SK-N-MC (cell line): Measurements from ENCODE around the gene FBXL7.
"Not testable (repeated sequence)": the region's sequence is repeated elsewhere in the genome, so short reads cannot be mapped to it uniquely, and the experiment has no call there.

ENCODE experiments used
- DNase-seq: peaks from one replicate; pipeline ENCODE4 v3.0.0-alpha.2; 2011; ENCODE audit warnings: low read depth, low spot score
- H3K27ac ChIP-seq: fragments of 200-600 bp; sonication (generic); 2 replicates; pipeline ENCODE4 v1.5.1; 2016; ENCODE audit warnings: mixed run types
- H3K36me3 ChIP-seq: fragments of 200-600 bp; sonication (generic); 2 replicates; pipeline ENCODE4 v1.6.1; 2017; ENCODE audit warnings: antibody characterized with exemption, low read length, mixed read lengths; ENCODE audit not compliant: insufficient read depth
- H3K4me3 ChIP-seq: fragments of 200-600 bp; sonication (generic); 2 replicates; pipeline ENCODE4 v1.5.1; 2016
- H3K9ac ChIP-seq: fragments of 200-600 bp; sonication (generic); 2 replicates; pipeline ENCODE4 v1.8.0; 2017; ENCODE audit warnings: mixed run types, mixed read lengths; ENCODE audit not compliant: insufficient read length
- H3K9me3 ChIP-seq: fragments of 200-600 bp; sonication (generic); 2 replicates; pipeline ENCODE4 v1.6.1; 2017; ENCODE audit warnings: low read depth, mild to moderate bottlenecking, antibody characterized with exemption, low read length, moderate library complexity, mixed read lengths
- EZH2 ChIP-seq: fragments of 200-600 bp; sonication (generic); IDR thresholded peaks from one replicate; pipeline ENCODE4 v1.6.1; 2017; ENCODE audit warnings: antibody characterized with exemption
- FOXP2 ChIP-seq: optimal IDR thresholded peaks from 2 replicates; pipeline ENCODE3; 2011; ENCODE audit warnings: mild to moderate bottlenecking, moderate library complexity; ENCODE audit not compliant: insufficient read depth; ENCODE audit errors: extremely low read length, control extremely low read depth
- POLR2AphosphoS5 ChIP-seq: IDR thresholded peaks from 2 replicates; pipeline ENCODE4 v1.6.1; 2012; ENCODE audit warnings: mild to moderate bottlenecking, low read depth, low read length, borderline replicate concordance

FBXL7 gene

GRCh38 chr5:15850939-15851341 is 351.0 kb downstream of the FBXL7 start:
- no peak overlapping the region for H3K27ac ChIP-seq
- H3K9me3 ChIP-seq: no peaks in the 10 kb centered on the region
- H3K4me3 ChIP-seq: no peak overlapping the region
- no peaks in the 10 kb centered on the region for H3K36me3 ChIP-seq
- H3K9ac ChIP-seq: no peak overlapping the region
- TF ChIP-seq FOXP2: no peak
- no peak for TF ChIP-seq POLR2AphosphoS5
- no peak for TF ChIP-seq EZH2
- DNase-seq: no peak

GRCh38 chr5:15852217-15852616 is 352.2 kb downstream of the FBXL7 start:
- no peak for TF ChIP-seq EZH2
- no peak for TF ChIP-seq FOXP2
- TF ChIP-seq POLR2AphosphoS5: no peak
- Histone ChIP-seq H3K36me3 (no peaks in the 10 kb centered on the region), H3K9ac (no peak overlapping the region), H3K4me3 (no peak overlapping the region), H3K9me3 (no peaks in the 10 kb centered on the region), H3K27ac (no peak overlapping the region)
- no peak for DNase-seq

- H3K27ac ChIP-seq: no peak overlapping the region
- no peak for DNase-seq
- H3K9ac ChIP-seq: no peak overlapping the region
- no peaks in the 10 kb centered on the region for H3K9me3 ChIP-seq
- TF ChIP-seq FOXP2 (no peak), POLR2AphosphoS5 (no peak), EZH2 (no peak)
- no peak overlapping the region for H3K4me3 ChIP-seq
- no peaks in the 10 kb centered on the region for H3K36me3 ChIP-seq
Measured at GRCh38 chr5:15852949-15853348, 353.0 kb downstream of the FBXL7 start.

- Histone ChIP-seq H3K9ac (no peak overlapping the region), H3K27ac (no peak overlapping the region), H3K36me3 (no peaks in the 10 kb centered on the region), H3K4me3 (no peak overlapping the region), H3K9me3 (no peaks in the 10 kb centered on the region)
- no peak for TF ChIP-seq EZH2
- TF ChIP-seq POLR2AphosphoS5: no peak
- no peak for TF ChIP-seq FOXP2
- DNase-seq: no peak
Measured at GRCh38 chr5:15858326-15858725, 358.3 kb downstream of the FBXL7 start.

GRCh38 chr5:15864536-15865215 is 364.7 kb downstream of the FBXL7 start:
- no peak overlapping the region for H3K4me3 ChIP-seq
- no peaks in the 10 kb centered on the region for H3K9me3 ChIP-seq
- H3K9ac ChIP-seq: no peak overlapping the region
- H3K27ac ChIP-seq: no peak overlapping the region
- no peaks in the 10 kb centered on the region for H3K36me3 ChIP-seq
- DNase-seq: no peak
- TF ChIP-seq EZH2 (no peak), POLR2AphosphoS5 (no peak), FOXP2 (no peak)

- not testable (repeated sequence) for H3K9ac ChIP-seq, H3K9me3 ChIP-seq, DNase-seq, H3K4me3 ChIP-seq, H3K36me3 ChIP-seq, H3K27ac ChIP-seq
Measured at GRCh38 chr5:15872259-15872658, 372.3 kb downstream of the FBXL7 start.

- H3K36me3 ChIP-seq: no peaks in the 10 kb centered on the region
- DNase-seq: no peak
- TF ChIP-seq EZH2: no peak
- TF ChIP-seq FOXP2: no peak
- no peak for TF ChIP-seq POLR2AphosphoS5
Measured at GRCh38 chr5:15877914-15878313, 377.9 kb downstream of the FBXL7 start.

GRCh38 chr5:15880201-15880600 is 380.2 kb downstream of the FBXL7 start:
- Histone ChIP-seq H3K36me3 (no peaks in the 10 kb centered on the region), H3K9ac (no peak overlapping the region), H3K27ac (no peak overlapping the region), H3K9me3 (no peaks in the 10 kb centered on the region), H3K4me3 (no peak overlapping the region)
- no peak for TF ChIP-seq FOXP2
- no peak for TF ChIP-seq EZH2
- TF ChIP-seq POLR2AphosphoS5: no peak
- no peak for DNase-seq

More at GRCh38 chr5:15877914-15878313, 377.9 kb downstream of the FBXL7 start:
- Histone ChIP-seq H3K9ac (no peak overlapping the region), H3K4me3 (no peak overlapping the region), H3K27ac (no peak overlapping the region), H3K9me3 (no peaks in the 10 kb centered on the region)

- H3K36me3 ChIP-seq: no peaks in the 10 kb centered on the region
- no peak for DNase-seq
- TF ChIP-seq EZH2: no peak
- TF ChIP-seq POLR2AphosphoS5: no peak
- TF ChIP-seq FOXP2: no peak
- no peak overlapping the region for H3K4me3 ChIP-seq
- H3K9ac ChIP-seq: no peak overlapping the region
- no peaks in the 10 kb centered on the region for H3K9me3 ChIP-seq
- no peak overlapping the region for H3K27ac ChIP-seq
Measured at GRCh38 chr5:15885156-15885555, 385.2 kb downstream of the FBXL7 start.
